Endothelial cell of umbilical vein (primary cell): Measurements from ENCODE around the gene HPGD.

Source experiments
- CTCF ChIP-seq, 2 donors: IDR thresholded peaks; 1 replicate in 1 of 2; 2 replicates in 1 of 2; pipeline ENCODE4 v1.5.1; 2011; ENCODE audit warnings: low read length in 2 of 2, mild to moderate bottlenecking in 2 of 2, moderate library complexity in 2 of 2, control low read depth in 1 of 2, inconsistent platforms in 1 of 2, low read depth in 1 of 2; ENCODE audit not compliant: insufficient read depth in 1 of 2; ENCODE audit errors: extremely low read depth in 1 of 2
- EZH2 ChIP-seq: IDR thresholded peaks from 2 replicates; pipeline ENCODE4 v1.6.1; 2012; ENCODE audit warnings: borderline replicate concordance, low read depth, mild to moderate bottlenecking, moderate library complexity, low read length, inconsistent platforms; ENCODE audit not compliant: severe bottlenecking
- FOS ChIP-seq: IDR thresholded peaks from 2 replicates; pipeline ENCODE4 v1.6.1; 2011; ENCODE audit warnings: mild to moderate bottlenecking, low read length, moderate library complexity, borderline replicate concordance; ENCODE audit not compliant: insufficient read depth
- POLR2A ChIP-seq: IDR thresholded peaks from 2 replicates; pipeline ENCODE4 v1.6.1; 2012; ENCODE audit warnings: low read depth, mild to moderate bottlenecking, control low read depth, low read length
- POLR2AphosphoS5 ChIP-seq: IDR thresholded peaks from 2 replicates; pipeline ENCODE4 v1.6.1; 2012; ENCODE audit warnings: low read depth, mild to moderate bottlenecking, control low read depth, low read length, moderate library complexity; ENCODE audit not compliant: insufficient read depth

GRCh38 chr4:174559894-174560293 lies 37.6 kb upstream of the HPGD start:
- TF ChIP-seq POLR2A (no peak), POLR2AphosphoS5 (no peak), EZH2 (no peak), CTCF (IDR thresholded peaks at IDR 0.05; ENCODE audit: extremely low read depth in 1 of 2, insufficient read depth in 1 of 2, low read depth in 1 of 2, low read length in 2 of 2) (no peak), FOS (no peak)
